HuH-7.5 (cell line): ENCODE results near the gene RGS6.

Experiments
- DNase-seq: peaks from one replicate; pipeline ENCODE4 v3.0.0; 2011; ENCODE audit warnings: low spot score

The RGS6 gene

DNA sequence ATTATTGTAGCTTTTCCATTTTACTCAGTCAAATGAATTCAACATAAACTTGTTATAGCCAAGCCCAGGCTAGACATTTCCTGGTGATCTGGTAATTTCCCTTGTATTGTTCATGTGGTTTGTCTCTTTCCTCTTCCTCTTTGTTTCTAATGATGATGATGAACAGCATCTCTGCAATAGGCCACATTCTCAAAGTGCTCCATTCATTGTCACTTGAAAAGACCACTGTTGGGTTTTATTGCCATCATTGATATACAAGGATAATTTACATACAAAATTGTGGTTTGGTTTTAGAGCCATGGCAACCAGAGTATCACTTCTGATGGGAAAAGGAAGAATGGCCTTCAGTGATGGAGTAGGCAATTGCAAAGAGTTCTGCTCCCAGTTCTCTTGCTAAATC is 379.3 kb downstream of the RGS6 start:
- no peak for DNase-seq

GRCh38 chr14:72314808-72315435 is 382.7 kb downstream of the RGS6 start:
- DNase-seq: no peak

GRCh38 chr14:72315714-72316113 is 383.5 kb downstream of the RGS6 start:
- no peak for DNase-seq

- no peak for DNase-seq
Observed at GRCh38 chr14:72318648-72319047, 386.4 kb downstream of the RGS6 start.

DNA sequence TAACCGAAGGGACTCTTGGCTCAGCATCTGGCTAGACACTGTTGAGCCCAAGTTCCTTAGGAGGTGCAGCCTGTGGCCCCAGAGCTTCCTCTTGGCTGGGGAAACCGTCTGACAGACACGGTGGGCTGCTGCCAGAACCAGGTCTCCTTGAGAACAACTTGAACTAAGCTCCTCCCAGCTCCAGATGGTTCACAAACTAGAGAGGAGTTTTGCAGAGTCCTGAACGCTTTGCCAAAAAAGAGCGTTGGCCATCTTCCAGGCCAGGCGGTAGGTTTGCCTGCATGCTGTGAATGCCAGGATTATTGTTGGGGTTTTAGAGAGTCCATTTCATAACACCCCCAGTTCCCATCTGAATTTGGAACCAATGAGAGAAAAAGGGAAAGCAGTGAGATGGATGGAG is 399.8 kb downstream of the RGS6 start:
- no peak for DNase-seq

GRCh38 chr14:72332871-72333270 is 400.6 kb downstream of the RGS6 start:
- no peak for DNase-seq

GRCh38 chr14:72333357-72333756 is 401.1 kb downstream of the RGS6 start:
- DNase-seq: no peak

DNA sequence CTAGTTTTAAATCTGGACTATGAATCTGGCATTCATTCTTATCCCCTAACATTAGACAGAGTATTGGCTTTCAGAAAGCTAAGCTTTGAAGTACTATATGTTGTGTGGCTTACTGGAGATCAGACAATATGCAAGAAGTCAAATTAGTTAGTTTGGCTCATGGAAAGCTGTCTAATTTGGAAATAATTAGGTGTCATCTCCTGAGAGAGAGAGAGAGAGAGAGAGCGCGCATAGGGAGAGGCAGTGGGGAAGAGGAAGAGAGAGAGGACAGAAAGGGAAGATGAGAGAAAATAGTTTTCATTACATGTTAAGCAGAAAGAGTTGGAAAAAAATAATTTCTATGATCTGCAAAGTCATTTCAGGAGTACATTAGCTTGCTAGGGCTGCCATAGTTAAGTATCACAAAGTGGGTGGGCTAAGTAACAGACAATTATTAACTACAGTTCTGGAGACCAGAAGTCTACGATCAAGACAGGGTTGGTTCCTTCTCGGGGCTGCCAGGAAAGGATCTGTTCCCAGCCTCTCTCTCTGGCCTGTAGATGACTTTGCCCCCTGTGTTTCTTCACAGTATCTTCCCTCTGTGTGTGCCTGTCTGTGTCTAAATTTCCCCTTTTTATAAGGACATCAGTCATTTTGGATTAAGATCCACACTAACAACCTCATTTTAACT is 404.2 kb downstream of the RGS6 start:
- DNase-seq: no peak

DNA sequence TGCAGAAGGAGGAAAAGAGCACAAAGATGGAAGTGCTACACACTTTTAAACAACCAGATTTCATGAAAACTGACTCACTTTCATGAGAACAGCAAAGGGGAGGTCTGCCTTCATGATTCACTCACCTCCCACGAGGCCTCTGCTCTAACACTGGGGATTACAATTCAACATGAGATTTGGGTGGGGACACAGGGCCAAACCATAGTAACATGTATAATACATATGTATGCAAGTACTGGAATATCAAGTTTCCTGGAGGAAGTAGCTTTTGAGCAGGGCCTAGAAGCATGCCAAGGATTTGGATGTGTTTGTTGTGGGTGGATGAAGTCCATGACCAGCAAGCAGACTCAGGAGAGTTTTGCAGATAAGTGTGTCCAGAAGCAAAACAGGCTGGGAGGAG is 409.0 kb downstream of the RGS6 start:
- no peak for DNase-seq

DNA sequence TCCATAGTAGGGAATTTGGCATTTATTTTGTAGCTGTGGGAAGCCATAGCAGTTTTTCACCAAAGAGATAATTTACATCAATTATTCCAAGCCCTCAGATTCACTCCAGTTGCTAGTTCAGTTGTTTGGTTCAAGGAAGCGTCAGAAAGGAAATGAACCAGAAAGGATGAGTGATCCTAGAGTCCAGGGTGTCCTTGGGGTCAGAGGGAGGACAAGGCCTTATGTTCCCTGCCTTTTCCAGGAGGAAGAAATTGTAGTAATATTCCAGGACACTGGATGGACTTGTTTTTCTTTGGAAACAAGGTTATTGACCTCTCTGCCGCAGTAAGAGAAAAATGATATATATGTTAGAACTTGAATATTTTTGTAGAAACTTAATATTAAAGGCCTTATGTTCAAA is 409.5 kb downstream of the RGS6 start:
- no peak for DNase-seq

- no peak for DNase-seq
Observed at GRCh38 chr14:72347118-72347517, 414.9 kb downstream of the RGS6 start.

GRCh38 chr14:72350215-72350614 is 418.0 kb downstream of the RGS6 start:
- DNase-seq: no peak

GRCh38 chr14:72352012-72352411 is 419.8 kb downstream of the RGS6 start:
- no peak for DNase-seq

DNA sequence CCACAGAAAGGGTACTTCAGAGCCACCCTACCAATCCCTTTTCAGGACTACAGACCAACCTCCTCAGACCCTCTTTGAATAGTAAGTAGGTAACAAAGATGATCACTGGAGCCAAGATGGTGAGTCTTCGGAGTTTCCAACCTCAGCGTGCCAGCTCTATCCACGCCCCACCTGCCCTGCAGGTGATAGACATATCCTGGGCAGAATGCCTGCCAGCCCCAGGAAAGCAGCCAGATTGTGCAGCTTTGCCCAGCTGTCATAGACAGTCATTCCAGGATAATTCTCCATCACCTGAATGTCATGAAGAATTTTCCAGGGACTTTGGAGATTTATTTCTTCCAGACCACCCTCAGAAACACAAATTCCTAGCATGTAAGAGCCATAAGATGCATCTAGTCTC is 434.4 kb downstream of the RGS6 start:
- DNase-seq: no peak

DNA sequence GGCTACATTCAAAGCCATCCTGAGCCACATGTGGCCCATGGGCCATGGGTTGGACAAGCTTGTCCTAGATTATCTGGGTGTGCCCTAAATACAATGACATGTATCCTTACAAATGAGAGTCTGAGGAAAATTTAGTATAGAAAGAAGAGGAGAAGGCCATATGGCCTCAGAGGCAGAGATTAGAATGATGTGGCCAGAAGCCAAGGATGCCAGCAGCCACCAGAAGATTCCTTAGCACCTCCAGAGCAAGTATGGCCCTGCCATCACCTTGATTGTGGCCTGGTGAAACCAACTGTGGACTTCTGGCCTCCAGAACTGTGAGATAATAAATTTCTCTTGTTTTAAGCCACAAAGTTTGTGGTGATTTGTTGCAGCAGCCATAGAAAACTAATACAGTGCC is 436.9 kb downstream of the RGS6 start:
- DNase-seq: no peak

GRCh38 chr14:72377016-72377415 is 444.8 kb downstream of the RGS6 start:
- DNase-seq: no peak

- DNase-seq: no peak
Observed at GRCh38 chr14:72380456-72380855, 448.2 kb downstream of the RGS6 start.

DNA sequence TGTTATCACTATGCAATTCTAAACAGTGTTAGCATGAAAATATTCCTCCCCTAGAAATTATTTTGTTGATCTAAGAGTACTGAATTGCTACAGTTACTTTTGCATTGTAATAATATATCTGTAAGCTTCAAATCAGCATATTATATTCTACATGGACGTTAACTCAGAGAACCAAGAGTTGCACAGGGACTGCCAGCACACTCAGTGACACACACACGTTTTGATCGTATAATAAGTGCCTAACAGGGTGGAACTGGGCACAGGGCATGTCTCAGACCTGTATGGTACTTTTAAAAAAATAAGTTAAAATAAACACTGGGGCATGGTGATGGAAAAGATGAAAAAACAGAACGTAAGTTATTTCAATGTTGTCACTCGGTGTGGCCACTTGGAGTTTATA is 451.6 kb downstream of the RGS6 start:
- no peak for DNase-seq

DNA sequence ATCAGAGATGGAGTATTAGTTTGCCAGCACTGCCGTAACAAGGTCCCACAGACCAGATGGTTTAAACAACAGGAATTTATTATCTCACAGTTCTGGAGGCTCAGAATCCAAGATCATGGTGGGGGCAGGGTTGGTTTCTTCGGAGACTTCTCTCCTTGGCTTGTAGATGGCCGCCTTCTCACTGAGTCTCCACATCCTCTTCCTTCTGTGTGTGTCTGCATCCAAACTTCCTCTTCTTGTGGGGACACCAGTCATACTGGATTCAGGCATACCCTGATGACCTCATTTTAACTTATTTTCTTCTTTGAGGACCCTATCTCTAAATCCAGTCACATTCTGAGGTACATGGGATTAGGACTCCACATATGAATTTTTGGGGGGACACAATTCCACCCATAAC is 455.5 kb downstream of the RGS6 start:
- no peak for DNase-seq

DNA sequence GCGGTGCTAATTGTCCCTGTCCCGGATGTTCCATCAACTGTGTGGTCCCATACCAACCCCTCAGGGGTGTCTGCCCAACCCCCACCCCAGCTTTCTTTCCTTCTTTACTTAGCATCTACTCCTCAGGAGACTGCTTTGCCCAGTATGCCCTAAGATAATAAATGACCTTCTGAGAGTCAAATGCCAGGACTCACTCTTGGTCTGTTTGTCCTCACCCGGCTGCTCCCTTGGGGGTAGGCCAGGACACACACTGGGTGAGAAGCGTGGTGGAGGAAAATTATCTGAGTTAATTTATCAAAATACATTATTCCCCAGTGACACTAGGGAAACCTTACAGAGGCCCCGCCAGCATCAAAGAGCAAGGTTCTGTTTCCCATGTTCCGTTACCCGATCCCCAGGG is 457.0 kb downstream of the RGS6 start:
- no peak for DNase-seq

DNA sequence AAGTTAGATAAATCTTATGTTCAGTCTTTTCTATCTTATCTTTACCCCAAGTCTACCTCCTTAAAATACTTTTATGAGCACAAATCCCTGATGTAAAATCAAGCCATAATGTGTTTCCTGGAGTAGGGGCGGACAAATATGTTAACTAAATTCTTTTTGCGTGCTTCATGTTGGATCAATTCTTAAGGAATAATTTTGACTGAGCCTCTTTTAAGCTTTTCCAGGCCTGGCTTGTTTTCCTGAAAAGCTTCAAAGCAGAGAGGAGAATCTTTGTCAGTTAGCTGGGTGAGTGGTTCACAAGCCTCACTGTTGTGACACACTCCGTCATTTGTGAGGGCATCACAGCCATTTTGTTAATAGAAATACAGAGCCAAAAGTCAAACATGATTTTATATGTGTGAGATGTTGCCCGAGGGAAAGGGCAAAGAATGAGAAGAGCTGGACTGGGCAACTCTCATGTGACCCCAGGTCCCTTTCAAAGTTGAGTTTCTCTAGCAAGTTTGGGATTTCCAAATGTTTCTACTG is 468.9 kb downstream of the RGS6 start:
- DNase-seq: no peak

GRCh38 chr14:72401632-72402376 is 469.6 kb downstream of the RGS6 start:
- DNase-seq: no peak

GRCh38 chr14:72402377-72402772 is 470.1 kb downstream of the RGS6 start:
- no peak for DNase-seq
